ENCODE results near the gene ESPN.
"Not testable (repeated sequence)": the region's sequence is repeated elsewhere in the genome, so short reads cannot be mapped to it uniquely, and the experiment has no call there.

ESPN gene

DNA sequence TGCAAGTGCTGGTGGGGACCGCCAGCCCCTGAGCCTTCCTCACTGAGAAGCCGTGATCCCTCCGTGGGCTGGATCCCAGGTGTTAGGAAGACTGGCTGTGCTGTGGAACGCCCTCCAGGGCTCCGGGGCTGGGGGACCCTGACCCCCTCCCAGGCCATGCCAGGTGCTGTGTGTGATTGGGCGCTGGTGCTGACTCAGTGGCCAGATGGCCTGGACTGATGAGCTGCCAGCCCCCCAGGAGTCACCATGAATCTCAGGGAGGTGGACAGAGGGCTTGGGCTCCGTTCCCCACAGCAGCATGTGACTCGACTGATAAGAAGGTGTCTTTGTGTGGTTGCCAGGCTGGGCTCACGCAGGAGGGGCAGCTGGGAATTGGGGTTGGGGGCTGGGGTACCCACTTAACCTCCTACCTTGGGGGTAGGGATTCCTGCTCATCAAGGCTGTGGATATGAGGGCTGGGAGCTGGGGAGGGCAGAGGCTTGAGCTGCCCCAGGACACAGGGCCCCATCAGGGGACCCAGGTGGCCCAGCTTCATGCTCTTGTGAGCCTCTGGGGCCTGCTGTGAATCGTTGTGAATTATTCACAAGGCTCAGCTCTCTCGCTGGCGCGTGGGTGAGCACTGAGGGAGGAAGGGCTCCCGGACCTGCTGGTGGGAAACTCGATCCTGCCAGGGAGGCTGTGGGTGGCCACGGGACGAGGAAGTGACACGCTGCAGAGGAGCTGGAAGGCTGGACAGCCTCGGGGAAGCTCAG, 5.3 kb downstream of the ESPN start:
- DNase-seq, result not testable (repeated sequence)

DNA sequence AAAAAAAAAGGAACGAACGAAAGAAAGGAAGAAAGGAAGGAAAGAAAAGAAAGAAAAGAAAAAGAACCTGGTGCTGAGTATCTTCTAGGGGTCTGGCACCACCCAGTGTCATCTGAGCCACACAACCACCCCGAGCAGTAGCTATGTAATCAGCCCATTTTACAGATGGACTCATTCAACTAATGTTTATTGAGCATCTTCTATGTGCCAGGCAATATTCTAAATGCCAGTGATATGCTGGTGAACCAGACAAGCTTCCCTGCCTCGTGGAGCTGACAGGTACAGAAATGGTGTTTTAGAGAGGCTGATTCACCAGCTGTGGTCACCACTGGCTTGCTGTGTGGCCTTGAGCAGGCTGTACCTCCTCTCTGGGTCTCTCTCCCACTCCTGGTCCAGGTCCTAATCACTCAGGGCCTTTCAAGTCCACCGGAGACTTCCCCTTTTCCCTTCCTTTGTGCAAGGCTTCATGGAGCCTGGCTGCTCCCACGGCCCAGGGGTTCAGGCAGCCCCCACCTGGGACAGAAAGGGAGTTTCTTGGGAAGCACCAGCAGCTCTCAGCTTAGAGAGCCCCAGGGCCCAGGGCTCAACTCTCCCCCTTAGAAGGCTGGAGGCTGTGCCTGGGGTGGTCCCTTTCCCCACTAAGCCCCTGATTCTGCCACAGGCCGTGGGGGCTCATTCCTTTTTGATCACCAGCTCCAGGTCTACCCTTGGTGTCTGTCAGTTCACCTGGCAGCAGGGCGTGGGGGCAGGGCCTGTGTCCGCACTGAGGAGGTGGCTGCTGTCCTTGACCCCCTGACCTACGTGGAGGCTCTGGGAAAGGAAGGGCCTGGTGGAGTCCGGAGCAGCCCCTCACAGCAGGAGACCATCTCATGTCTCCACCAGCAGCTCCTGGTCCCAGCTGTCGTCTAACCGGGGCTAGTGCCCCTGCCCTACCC, 7.3 kb downstream of the ESPN start:
- not testable (repeated sequence) for DNase-seq

DNA sequence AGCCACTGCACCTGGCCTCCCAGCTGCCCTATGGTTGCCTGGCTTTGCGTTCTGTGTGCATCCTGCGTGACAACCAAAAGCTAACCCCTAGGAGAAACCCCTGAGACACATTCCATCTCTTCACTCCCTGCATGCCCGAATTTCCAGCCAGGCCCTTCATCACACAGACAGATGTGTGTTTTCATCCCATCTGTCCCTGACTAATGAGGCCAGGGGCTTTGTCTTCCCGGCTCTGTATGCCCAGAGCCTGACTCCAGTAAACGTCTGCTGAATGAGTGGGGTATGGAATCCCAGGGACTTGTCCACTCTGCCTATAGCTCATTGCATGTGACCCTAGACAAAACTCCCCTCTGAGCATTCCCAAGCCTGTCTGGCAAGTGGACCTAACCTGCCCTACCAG, 9.6 kb downstream of the ESPN start:
- DNase-seq, result no peak

DNA sequence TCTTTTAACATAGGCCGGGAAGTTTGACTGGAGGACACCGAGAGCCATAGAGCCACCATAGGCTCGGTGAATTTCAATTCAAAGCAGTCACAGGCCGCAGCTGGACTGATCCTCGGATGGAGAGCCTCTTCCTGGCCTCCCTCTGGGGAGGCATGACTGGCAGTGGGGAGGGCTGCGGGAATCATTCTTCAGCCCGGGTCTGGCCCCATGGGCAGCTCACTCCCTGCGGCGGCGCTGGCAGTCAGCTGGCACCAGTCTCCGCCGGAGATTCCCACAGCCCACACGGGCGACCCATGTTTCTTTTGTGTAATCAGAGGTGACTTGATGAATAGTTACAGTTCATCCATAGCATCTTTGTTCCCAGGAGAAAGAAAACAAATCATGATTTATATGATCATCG, 10.6 kb downstream of the ESPN start:
- DNase-seq, result no peak

DNA sequence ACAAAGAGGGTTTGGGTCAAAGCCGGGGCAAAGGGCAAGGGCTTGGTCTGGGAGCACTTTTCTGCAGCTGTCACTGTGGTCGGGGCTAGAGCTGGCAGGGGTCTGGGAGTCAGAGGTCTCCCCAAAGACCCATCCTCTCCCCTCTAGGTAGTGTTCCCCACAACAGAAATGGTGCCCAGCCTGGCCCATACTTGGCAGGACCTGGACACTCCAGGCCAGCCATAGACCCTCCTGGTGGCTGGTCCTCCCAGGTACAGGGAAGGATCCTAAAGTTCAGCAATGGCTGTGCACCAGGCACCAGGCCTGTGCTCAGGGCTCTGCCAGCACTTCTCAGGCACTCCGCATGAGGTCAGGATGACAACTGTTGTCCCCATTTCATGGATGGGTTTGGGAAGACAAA, 11.0 kb downstream of the ESPN start:
- no peak for DNase-seq

DNA sequence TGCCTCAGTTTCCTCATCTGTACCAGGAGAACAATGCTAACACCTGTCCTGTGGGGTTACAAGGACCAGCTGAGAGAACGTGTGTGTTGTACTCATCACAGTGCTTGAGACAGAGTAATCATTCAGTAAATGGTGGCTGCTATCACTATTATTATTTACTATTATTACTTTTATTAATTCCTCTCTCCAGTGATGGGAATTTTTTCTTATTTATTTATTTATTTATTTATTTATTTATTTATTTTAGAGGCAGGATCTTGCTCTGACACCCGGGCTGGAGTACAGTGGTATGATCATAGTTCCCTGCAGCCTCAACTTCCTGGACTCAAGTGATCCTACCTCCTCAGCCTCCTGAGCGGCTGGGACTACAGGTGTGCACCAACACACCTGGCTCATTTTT, 11.7 kb downstream of the ESPN start:
- not testable (repeated sequence) for DNase-seq

DNA sequence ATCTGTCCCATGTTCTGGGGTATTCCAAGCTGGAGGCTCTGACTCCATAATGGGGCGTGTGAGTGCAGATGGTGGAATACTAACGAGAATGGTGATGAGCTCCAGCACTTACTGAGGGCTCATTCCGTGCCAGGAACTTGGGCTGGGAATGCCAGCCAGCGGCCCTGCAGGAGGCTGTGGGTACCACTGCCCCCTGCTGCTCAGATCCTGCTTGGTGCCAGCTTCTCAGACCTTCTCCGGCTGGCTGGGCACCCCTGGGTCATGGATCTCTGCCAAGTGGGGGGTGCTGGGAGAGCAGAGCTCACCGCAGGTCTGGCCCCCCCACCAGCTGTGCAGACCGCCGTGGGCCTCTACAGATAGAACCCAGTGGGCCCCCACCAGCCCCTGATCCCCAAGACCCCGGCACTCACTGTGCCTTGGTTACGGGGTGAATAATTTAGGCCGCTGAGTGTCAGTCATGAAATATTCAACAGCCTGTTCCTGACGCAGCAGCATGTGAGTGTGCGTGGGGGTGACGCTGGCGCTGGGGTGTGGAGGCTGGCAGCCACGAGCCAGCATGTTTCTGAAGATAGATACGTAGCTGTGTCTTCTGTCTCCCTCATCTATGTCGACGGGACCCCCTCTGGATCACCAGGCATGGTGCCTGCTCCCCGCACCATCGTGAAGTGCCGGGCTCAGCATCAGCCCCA, 12.6 kb downstream of the ESPN start:
- DNase-seq, result not testable (repeated sequence)

DNA sequence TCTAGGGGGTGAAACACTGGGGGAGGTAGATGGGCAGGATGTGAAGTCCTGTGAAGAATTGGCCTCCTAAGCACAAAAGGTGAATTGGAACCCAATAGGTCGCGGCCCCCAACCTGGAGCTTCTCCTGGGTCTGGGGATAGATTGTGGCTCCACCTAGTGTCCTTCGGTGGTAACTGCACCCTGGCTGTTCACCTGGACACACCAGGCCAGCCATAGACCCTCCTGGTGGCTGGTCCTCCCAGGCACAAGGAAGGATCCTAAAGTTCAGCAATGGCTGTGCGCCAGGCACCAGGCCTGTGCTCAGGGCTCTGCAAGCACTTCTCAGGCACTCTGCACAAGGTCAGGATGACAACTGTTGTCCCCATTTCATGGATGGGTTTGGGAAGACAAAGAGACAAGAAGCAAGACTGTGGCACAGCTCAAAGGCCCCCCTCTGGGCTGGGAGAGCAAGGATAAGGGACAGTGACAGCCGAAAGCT, 13.5 kb downstream of the ESPN start:
- DNase-seq, result peak; percentile 91

DNA sequence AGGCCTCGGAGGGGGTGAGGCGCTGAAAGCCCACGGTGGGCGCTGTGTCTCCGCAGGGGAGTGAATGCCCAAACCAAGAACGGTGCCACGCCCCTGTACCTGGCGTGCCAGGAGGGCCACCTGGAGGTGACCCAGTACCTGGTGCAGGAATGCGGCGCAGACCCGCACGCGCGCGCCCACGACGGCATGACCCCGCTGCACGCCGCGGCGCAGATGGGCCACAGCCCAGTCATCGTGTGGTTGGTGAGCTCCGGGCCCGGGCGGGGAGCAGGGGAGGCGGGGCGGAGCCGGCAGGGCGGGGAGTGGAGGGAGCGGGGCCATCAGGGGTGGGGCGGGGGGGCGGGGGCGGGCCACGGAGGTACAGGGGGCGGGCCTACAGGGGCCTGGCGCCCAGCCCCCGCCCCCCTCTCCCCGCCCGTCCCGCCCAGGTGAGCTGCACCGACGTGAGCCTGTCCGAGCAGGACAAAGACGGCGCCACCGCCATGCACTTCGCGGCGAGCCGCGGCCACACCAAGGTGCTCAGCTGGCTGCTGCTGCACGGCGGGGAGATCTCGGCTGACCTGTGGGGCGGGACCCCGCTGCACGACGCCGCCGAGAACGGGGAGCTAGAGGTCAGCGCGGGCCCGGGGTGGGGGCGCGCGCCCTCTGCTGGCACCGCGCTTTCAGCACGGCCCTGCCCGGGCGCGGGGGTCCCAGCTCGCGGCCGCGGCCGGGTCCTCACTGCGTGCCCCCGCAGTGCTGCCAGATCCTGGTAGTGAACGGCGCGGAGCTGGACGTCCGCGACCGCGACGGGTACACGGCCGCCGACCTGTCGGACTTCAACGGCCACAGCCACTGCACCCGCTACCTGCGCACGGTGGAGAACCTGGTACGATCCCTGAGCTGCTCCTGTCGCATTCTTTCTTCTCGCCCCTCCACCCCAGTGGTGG, 15.9 kb downstream of the ESPN start:
- peak; percentile 92 for DNase-seq

DNA sequence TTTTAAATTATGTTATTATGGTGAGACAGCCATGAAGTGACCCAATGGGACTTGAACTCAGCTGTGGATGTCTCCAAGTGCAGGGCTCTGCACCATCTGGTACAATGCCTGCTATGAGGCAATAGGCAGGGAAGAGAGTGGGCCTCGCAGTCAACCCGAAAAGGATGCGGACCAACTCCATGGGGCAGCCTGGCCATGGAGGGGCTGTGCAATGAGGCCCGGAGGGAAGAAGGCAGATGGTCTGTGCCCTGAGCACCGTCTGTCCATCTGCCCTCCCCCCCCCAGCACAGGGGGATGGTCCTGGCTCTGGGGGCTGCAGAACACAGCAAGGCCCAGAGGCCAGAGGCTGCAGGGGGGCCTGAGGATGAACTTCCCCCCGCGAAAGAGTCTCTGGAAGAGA, 17.0 kb downstream of the ESPN start:
- DNase-seq, result no peak

DNA sequence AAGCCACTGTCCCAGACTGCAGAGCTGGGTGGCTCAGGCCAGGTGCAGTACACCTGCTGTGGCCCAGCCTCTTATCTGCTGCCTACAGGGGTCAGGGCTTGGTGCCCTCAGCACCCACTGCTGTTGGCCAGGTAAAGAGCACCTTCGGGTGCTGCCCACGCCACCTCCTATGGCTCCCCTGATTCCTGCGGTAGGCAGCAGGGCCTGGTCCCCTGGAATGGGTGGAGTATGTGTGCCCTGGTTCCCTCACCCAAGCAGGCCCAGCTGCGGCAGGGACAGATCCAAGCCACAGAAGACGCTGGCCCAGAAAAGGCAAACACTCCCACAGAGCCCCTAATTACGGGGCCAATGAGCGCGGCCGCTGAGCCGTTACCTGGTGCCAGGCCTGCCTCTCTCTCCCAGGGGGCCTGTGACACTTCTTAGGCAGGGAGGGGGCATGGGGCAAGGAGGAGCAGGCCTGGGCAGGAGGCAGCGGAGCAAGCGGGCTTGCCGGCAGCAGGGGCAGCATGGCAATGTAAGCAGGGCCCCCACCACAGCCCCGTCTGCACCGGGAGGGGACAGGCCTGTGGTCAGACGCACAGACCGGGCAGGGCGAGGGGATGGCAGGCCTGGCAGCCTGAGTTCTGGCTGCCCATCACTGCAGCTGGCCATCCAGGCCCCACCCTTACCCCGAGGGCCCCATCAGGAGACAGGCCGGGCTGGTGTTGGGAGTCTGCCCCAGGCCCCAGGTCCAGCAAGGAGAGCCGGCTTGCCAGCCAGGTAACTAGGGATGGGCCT, 19.0 kb downstream of the ESPN start:
- no peak for DNase-seq

DNA sequence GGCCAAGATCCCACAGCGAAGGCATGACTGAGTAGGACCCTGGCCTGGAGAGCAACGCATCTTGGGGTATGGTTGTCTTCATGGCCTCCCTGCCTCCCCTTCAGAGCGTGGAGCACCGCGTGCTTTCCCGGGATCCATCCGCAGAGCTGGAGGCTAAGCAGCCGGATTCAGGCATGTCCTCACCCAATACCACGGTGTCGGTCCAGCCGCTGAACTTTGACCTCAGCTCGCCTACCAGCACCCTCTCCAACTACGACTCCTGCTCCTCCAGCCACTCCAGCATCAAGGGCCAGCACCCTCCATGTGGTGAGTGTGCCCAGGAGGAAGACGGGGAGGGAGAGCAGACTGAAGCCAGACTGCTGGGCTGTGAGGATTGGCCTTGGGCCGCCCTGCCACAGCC, 19.8 kb downstream of the ESPN start:
- no peak for DNase-seq

DNA sequence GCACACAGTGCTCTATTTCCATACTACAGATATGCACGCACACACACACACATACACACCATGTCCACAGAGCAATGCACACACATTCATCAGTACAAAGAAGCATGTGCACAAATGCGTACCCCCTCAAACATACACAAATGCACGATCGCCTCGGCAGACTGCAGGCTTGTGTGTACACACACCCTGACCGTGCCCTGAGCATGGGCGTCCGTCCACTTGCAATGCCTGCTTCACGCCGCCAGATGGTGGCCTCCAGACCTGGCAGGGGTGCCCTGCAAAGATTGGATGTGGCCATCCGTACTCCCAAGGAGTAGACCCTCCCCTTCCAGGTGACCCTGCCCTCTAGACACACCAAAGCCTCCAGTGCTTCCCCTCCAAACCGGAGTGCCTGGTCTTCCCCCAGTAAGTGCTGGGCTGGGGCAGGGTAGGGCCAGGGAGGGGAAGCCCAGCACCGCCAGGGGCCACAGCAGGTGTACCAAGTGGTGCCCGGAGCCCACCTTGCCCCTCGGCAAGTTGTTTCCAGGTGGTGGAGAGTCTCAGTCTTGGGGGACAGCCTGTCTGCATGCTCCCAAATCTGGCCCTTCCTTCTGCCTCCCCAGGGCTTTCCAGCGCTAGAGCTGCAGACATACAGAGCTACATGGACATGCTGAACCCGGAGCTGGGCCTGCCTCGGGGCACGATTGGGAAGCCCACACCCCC, 20.6 kb downstream of the ESPN start:
- DNase-seq, result peak; percentile 79

DNA sequence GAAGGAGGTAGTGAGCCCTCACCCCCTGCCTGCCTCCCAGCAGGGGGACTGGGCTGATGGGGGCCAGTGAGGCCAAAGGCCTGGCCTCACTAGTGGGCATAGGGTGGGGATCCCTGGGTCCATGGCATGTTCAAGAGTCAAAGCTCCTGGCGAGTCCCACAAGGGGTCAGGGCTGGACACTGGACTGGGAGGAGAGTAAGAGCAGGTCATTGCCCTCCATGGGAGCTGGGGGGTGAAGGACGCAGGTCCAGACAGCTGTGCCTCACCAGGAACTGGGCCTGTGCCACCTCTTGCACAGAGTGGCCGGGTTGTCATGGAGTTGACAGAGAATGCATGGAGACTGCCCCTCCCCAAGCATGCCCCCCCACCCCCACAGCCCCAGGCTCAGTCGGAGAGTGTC, 21.4 kb downstream of the ESPN start:
- DNase-seq, result not testable (repeated sequence)

DNA sequence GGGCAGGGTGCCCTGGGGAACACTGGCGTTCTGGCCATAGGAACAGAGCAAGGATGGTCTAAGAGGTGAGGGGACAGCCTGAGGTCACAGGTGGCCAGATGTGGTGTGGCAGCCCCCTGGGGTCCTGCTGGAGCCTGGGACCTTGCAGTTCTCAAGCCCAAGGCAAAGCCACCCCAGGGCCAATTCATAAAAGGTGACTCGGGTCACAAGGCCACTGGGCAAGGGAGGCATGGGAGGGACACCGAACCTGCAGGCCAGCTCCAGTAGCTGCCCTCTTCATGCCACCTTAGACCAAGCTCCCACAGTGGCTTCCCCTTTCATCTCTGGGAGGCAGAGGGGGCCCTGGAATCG, 22.1 kb downstream of the ESPN start:
- no peak for DNase-seq

DNA sequence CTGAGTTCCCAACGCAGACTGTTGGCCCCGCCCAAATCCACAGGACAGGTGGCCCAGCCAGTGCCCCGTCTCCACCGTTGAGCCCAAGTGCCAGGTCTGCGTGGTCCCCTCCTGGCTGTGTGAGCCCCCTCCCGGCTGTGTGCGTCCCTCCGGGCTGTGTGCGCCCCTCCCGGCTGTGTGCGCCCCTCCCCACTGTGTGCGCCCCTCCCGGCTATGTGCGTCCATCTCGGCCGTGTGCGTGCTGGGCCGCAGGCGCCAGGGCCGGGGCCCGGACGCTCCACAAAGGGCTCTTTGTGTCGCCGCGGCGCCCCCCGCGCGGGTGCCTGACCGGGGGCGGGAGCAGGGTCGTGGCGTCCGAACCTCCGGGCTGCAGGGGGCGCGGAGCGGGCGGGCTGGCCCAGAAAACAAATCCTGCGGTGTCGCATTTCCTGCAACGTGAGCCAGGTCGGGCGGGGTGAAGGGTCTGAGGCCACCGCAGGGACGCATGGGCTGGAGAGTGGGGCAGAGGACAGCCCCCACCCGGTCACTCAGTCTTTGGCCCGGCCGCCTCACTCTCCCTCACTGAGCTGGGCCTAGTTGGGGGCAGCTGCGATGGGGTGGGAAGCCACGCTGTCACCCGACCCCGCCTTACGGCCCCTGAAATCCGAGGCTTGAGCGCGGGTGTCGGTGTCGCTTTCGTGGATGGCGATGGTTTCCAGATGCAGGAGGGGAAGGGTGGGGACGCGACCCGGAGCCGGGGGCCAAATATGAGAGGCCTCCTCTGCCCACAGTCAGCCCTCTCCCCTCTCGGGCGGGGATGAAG, 22.6 kb downstream of the ESPN start:
- no peak for DNase-seq

DNA sequence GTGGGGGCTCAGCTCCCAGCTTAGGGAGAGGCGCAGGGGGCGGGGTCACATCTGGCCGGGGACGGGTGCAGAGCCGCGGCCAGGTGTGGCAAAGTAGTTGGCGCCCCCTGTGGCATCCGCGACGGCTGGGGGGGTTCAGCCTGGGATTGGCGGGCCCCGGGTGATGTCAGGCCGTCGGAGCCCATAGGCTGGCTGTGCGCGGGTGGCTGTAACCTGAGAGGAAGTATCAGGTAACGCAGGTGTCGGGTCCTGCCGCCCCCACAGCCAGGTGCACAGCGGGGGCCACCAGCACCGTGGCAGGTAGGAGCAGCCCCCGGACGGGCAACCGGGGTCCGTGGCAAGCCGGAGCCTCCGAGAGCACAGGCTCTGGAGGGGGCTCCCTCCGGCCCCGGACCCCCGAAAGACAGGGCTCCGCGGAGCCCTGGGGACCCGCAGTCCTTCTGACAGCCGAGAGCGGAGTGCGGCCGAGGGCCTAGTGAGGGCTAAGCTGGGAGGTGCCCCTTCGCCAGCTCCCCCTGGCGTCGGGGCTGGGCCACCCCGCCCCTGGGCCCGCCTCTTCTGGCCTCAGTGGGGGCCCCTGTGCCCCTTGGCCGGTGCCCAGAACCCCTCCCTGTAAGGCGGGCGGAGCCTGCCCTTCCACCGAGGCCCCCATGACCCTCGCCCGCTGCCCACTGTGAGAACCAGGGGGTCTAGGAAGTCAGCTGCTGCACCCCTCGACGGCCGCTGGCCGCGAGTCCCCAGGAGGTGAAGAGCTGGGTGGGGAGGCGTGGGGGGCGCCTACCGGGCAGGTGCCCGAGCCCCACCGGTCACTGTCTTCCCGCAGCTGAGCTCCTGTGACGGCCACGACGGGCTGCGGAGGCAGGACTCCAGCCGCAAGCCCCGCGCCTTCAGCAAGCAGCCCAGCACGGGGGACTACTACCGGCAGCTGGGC, 23.5 kb downstream of the ESPN start:
- DNase-seq, result peak; percentile 79

DNA sequence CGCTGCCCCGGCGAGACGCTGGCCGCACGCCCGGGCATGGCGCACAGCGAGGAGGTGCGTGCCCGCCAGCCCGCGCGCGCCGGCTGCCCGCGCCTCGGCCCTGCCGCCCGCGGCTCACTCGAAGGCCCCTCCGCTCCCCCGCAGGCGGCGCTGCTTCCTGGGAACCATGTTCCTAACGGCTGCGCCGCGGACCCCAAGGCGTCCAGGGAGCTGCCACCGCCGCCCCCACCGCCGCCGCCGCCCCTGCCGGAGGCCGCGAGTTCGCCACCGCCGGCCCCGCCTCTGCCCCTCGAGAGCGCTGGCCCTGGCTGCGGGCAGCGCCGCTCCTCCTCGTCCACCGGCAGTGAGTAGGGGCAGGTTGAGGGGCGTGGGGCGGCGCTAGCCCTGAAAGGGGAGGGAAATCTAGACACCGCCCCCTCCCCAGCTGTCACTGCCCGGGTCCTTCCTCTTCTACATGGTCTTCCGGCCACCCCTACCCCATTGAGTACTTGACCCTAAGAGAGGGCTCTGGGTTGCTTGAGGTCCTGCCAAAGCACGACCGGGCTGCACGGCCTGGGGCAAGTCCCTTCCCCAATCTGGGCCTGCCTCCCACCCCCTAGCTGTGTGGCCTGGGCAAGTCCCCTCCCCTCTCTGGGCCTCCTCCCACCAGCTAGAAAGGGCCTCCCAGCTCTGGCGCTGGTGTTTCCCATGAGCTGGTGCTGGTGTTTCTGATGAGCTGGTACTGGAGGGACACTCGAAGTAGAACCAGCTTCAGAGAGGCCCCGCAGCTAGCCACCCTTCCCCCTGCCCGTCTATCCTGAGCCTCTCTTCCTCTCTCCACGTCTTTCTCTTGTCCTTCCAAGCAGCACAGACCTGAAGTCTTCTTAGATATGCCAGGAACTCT, 24.4 kb downstream of the ESPN start:
- peak; percentile 78 for DNase-seq
